ENCODE results near the gene SHB. TPM values are rescaled to one million over a fixed set of nuclear protein-coding genes. Genes with fewer than 3 reads are reported as not detected.
"Not testable (repeated sequence)": the region's sequence is repeated elsewhere in the genome, so short reads cannot be mapped to it uniquely, and the experiment has no call there.

The SHB gene
- total RNA-seq, 1 donor from 2014 or later, result 0.44 TPM

- H3K4me1 Mint-ChIP-seq, result no peaks in the 10 kb centered on the region
- no peaks in the 10 kb centered on the region for H3K36me3 Mint-ChIP-seq (ENCODE audit: low read depth)
- H3K27me3 Mint-ChIP-seq, result no peaks in the 10 kb centered on the region
- DNase-seq (no peak), ATAC-seq (ENCODE audit: low read depth) (no peak)
- no peak overlapping the region for H3K27ac Mint-ChIP-seq
- ChIA-PET CTCF (no interaction called here), POLR2A (no interaction called here)
- TF ChIP-seq, protein P1, sequence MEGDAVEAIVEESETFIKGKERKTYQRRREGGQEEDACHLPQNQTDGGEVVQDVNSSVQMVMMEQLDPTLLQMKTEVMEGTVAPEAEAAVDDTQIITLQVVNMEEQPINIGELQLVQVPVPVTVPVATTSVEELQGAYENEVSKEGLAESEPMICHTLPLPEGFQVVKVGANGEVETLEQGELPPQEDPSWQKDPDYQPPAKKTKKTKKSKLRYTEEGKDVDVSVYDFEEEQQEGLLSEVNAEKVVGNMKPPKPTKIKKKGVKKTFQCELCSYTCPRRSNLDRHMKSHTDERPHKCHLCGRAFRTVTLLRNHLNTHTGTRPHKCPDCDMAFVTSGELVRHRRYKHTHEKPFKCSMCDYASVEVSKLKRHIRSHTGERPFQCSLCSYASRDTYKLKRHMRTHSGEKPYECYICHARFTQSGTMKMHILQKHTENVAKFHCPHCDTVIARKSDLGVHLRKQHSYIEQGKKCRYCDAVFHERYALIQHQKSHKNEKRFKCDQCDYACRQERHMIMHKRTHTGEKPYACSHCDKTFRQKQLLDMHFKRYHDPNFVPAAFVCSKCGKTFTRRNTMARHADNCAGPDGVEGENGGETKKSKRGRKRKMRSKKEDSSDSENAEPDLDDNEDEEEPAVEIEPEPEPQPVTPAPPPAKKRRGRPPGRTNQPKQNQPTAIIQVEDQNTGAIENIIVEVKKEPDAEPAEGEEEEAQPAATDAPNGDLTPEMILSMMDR (IDR thresholded peaks at IDR 0.05), result no peak
- H3K9me3 Mint-ChIP-seq, result no peaks in the 10 kb centered on the region
- no peak overlapping the region for H3K4me3 Mint-ChIP-seq
- intact Hi-C loops (cut with micrococcal nuclease), result no loop called here
Measured at GRCh38 chr9:37966412-37967013, 102.5 kb downstream of the SHB start.

- CTCF ChIA-PET; H3K27me3 Mint-ChIP-seq; POLR2A ChIA-PET; H3K9me3 Mint-ChIP-seq; H3K36me3 Mint-ChIP-seq (ENCODE audit: low read depth); H3K27ac Mint-ChIP-seq; H3K4me3 Mint-ChIP-seq; intact Hi-C loops (cut with micrococcal nuclease); H3K4me1 Mint-ChIP-seq; DNase-seq; ATAC-seq (ENCODE audit: low read depth): not testable (repeated sequence)
Measured at GRCh38 chr9:37965676-37966345, 103.2 kb downstream of the SHB start.

GRCh38 chr9:37965116-37965515 lies 103.9 kb downstream of the SHB start:
- intact Hi-C loops (cut with micrococcal nuclease), result no loop called here
- ChIA-PET POLR2A (no interaction called here), CTCF (no interaction called here)
- Mint-ChIP-seq H3K4me1 (no peaks in the 10 kb centered on the region), H3K9me3 (no peaks in the 10 kb centered on the region), H3K27ac (no peak overlapping the region), H3K4me3 (no peak overlapping the region), H3K27me3 (no peaks in the 10 kb centered on the region), H3K36me3 (ENCODE audit: low read depth) (no peaks in the 10 kb centered on the region)
- DNase-seq (no peak), ATAC-seq (ENCODE audit: low read depth) (no peak)
- TF ChIP-seq, protein P1 (IDR thresholded peaks at IDR 0.05), result no peak

- Mint-ChIP-seq H3K9me3 (no peaks in the 10 kb centered on the region), H3K27ac (no peak overlapping the region), H3K4me3 (no peak overlapping the region), H3K36me3 (ENCODE audit: low read depth) (no peaks in the 10 kb centered on the region), H3K27me3 (no peaks in the 10 kb centered on the region), H3K4me1 (no peaks in the 10 kb centered on the region)
- TF ChIP-seq, protein P1 (IDR thresholded peaks at IDR 0.05), result no peak
- DNase-seq (no peak), ATAC-seq (ENCODE audit: low read depth) (no peak)
- ChIA-PET POLR2A (no interaction called here), CTCF (no interaction called here)
- intact Hi-C loops (cut with micrococcal nuclease), result no loop called here
Measured at GRCh38 chr9:37964740-37965081, 104.3 kb downstream of the SHB start.

DNA sequence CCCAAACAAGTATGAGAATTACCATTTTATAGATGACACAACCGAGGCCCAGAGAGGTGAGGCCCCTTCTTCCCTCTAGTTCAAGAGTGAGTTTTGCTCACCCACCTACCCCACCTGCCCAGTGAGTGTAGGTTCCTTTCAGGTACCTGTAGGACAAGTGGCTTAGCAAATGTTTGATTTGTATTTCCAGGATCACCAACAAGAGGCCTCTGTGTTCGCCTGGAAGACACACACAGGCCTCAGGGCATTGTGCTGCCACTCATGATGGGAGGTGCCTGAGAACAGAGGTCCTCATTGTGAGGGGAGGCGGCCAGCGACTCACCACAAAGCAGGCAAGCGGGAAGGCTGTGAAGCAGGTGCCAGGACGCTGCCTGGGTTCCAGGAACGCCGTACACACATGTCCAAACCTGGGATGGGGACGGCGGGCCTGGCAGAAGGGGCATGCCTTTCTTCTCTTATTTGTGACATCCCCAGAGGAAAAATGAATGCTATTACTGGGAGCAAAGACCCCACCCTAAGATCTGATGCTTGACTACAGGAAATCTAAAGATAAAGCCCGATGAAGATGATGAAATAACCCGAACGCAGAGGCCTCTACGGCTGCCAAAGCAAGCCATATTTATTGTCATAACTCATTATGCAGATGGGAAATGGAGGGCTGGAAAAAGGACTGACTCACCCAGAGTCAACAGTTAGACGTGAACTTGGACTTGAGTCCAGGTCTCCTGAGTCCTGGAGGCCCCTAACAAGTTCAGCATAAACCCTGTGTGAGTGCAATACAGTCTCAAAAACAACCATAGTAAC lies 104.9 kb downstream of the SHB start:
- CTCF ChIA-PET, result no interaction called here
- POLR2A ChIA-PET, result no interaction called here
- no peaks in the 10 kb centered on the region for H3K4me1 Mint-ChIP-seq
- ATAC-seq (ENCODE audit: low read depth) (no peak), DNase-seq (no peak)
- H3K27me3 Mint-ChIP-seq, result no peaks in the 10 kb centered on the region
- no peaks in the 10 kb centered on the region for H3K9me3 Mint-ChIP-seq
- TF ChIP-seq, protein P1 (IDR thresholded peaks at IDR 0.05), result no peak
- H3K27ac Mint-ChIP-seq, result no peak overlapping the region
- no peaks in the 10 kb centered on the region for H3K36me3 Mint-ChIP-seq (ENCODE audit: low read depth)
- H3K4me3 Mint-ChIP-seq, result no peak overlapping the region
- intact Hi-C loops (cut with micrococcal nuclease), result no loop called here
